Esophagus (tissue), 2 donors: ENCODE measurements around the gene RPL36A. TPM values are rescaled to one million over a fixed set of nuclear protein-coding genes. Genes with fewer than 3 reads are reported as not detected.

Experiments used
- H3K27ac ChIP-seq, 2 donors: one replicate each; pipeline ENCODE4 v1.5.1; 2013; ENCODE audit warnings: low read depth in 2 of 2, mild to moderate bottlenecking in 2 of 2, inconsistent platforms in 1 of 2, low read length in 1 of 2, moderate library complexity in 1 of 2
- H3K27me3 ChIP-seq, 2 donors: one replicate each; pipeline ENCODE4 v1.6.1; 2013; ENCODE audit warnings: low read length in 2 of 2, control low read depth in 1 of 2, mild to moderate bottlenecking in 1 of 2; ENCODE audit not compliant: insufficient read depth in 2 of 2, control insufficient read depth in 1 of 2
- H3K36me3 ChIP-seq, 2 donors: one replicate each; pipeline ENCODE4 v1.6.1; 2013; ENCODE audit warnings: low read length in 1 of 2; ENCODE audit not compliant: control insufficient read depth in 2 of 2, insufficient read depth in 2 of 2
- H3K4me1 ChIP-seq, 2 donors: one replicate each; pipeline ENCODE4 v1.6.1; 2013; ENCODE audit warnings: low read length in 1 of 2; ENCODE audit not compliant: control insufficient read depth in 2 of 2, insufficient read depth in 2 of 2
- H3K4me3 ChIP-seq, 2 donors: one replicate each; pipeline ENCODE4 v1.5.1; 2013; ENCODE audit warnings: low read length in 2 of 2, mild to moderate bottlenecking in 2 of 2, low read depth in 1 of 2, moderate library complexity in 1 of 2
- H3K9me3 ChIP-seq, 2 donors: one replicate each; pipeline ENCODE4 v1.6.1; 2013; ENCODE audit warnings: mild to moderate bottlenecking in 2 of 2, low read depth in 1 of 2, low read length in 1 of 2, moderate library complexity in 1 of 2; ENCODE audit not compliant: control insufficient read depth in 2 of 2, insufficient read depth in 1 of 2
- WGBS, 2 donors: extraction: QIAGEN DNeasy Blood & Tissue Kit; methylation state at CpG; one replicate each; pipeline ENCODE4 v1.1.7; 2013; 5-methylcytosine and 5-hydroxymethylcytosine counted together
- polyA plus RNA-seq, 2 donors: library from polyadenylated mRNA; stranded (reverse); fragments of 200-250 nt; gene quantifications; one replicate each; pipeline ENCODE4 v1.2.3, GENCODE V29; 2013
- donor health status: healthy with polysubstance abuse.
- donor health status: Bipolar disorder and iron deficiency.

RPL36A gene
- polyA plus RNA-seq, 2 donors = 2,702 to 2,895 TPM

GRCh38 chrX:101365301-101365795 lies 25.5 kb upstream of the RPL36A start:
- WGBS, 2 donors = 56 to 87% methylated on average over 1 of the region's 1 CpG
- no peaks in the 10 kb centered on the region for H3K9me3 ChIP-seq
- no peaks in the 10 kb centered on the region for H3K36me3 ChIP-seq
- H3K27ac ChIP-seq = no peak overlapping the region
- H3K4me3 ChIP-seq = no peak overlapping the region
- H3K27me3 ChIP-seq = no peaks in the 10 kb centered on the region
- H3K4me1 ChIP-seq = peaks cover 0 to 4% of the 10 kb centered on the region in 2 donors

- no peak overlapping the region for H3K27ac ChIP-seq
- no peaks in the 10 kb centered on the region for H3K9me3 ChIP-seq
- H3K27me3 ChIP-seq = peaks cover 0 to 3% of the 10 kb centered on the region in 2 donors
- H3K36me3 ChIP-seq = no peaks in the 10 kb centered on the region
- no peak overlapping the region for H3K4me3 ChIP-seq
- H3K4me1 ChIP-seq = no peaks in the 10 kb centered on the region
Observed at GRCh38 chrX:101368800-101369199, 22.0 kb upstream of the RPL36A start.

- Histone ChIP-seq H3K36me3 (no peaks in the 10 kb centered on the region), H3K27ac (no peak overlapping the region), H3K9me3 (no peaks in the 10 kb centered on the region), H3K27me3 (peaks cover 0 to 3% of the 10 kb centered on the region in 2 donors), H3K4me1 (no peaks in the 10 kb centered on the region), H3K4me3 (no peak overlapping the region)
- 61 to 78% methylated on average over 6 of the region's 6 CpGs for WGBS, 2 donors
Observed at GRCh38 chrX:101369687-101370086, 21.1 kb upstream of the RPL36A start.

- no peaks in the 10 kb centered on the region for H3K4me1 ChIP-seq
- no peaks in the 10 kb centered on the region for H3K9me3 ChIP-seq
- H3K4me3 ChIP-seq = no peak overlapping the region
- no peaks in the 10 kb centered on the region for H3K36me3 ChIP-seq
- H3K27me3 ChIP-seq = peaks cover 0 to 3% of the 10 kb centered on the region in 2 donors
- no peak overlapping the region for H3K27ac ChIP-seq
- 62 to 63% methylated on average over 3 of the region's 3 CpGs for WGBS, 2 donors
Observed at GRCh38 chrX:101370888-101371504, 19.8 kb upstream of the RPL36A start.

GRCh38 chrX:101377547-101377946 lies 13.3 kb upstream of the RPL36A start:
- H3K4me3 ChIP-seq = no peak overlapping the region
- H3K27me3 ChIP-seq = peaks cover 0 to 3% of the 10 kb centered on the region in 2 donors
- no peak overlapping the region for H3K27ac ChIP-seq
- H3K36me3 ChIP-seq = no peaks in the 10 kb centered on the region
- 64% methylated on average over 1 of the region's 1 CpG for WGBS, 2 donors
- no peaks in the 10 kb centered on the region for H3K9me3 ChIP-seq
- H3K4me1 ChIP-seq = no peaks in the 10 kb centered on the region

GRCh38 chrX:101383679-101384205 lies 7.1 kb upstream of the RPL36A start:
- Histone ChIP-seq H3K36me3 (no peaks in the 10 kb centered on the region), H3K27me3 (no peaks in the 10 kb centered on the region), H3K4me3 (no peak overlapping the region), H3K9me3 (no peaks in the 10 kb centered on the region), H3K27ac (no peak overlapping the region), H3K4me1 (no peaks in the 10 kb centered on the region)
- 54 to 74% methylated on average over 4 of the region's 4 CpGs for WGBS, 2 donors

GRCh38 chrX:101385026-101385684 lies 5.7 kb upstream of the RPL36A start:
- Histone ChIP-seq H3K27me3 (no peaks in the 10 kb centered on the region), H3K36me3 (no peaks in the 10 kb centered on the region), H3K4me1 (no peaks in the 10 kb centered on the region), H3K9me3 (no peaks in the 10 kb centered on the region), H3K27ac (no peak overlapping the region), H3K4me3 (no peak overlapping the region)
- WGBS, 2 donors = 66 to 83% methylated on average over 7 of the region's 7 CpGs

- no peaks in the 10 kb centered on the region for H3K36me3 ChIP-seq
- H3K27me3 ChIP-seq = no peaks in the 10 kb centered on the region
- 75 to 77% methylated on average over 9 of the region's 9 CpGs for WGBS, 2 donors
- no peak within 1 kb of the TSS for H3K4me3 ChIP-seq
- H3K9me3 ChIP-seq = no peaks in the 10 kb centered on the region
- no peaks in the 10 kb centered on the region for H3K4me1 ChIP-seq
- no peak within 1 kb of the TSS for H3K27ac ChIP-seq
Observed at GRCh38 chrX:101385795-101386541, 4.8 kb upstream of the RPL36A start, which contains the start of gene BTK. Gene BTK, minus strand, starts transcription at chrX:101386191. Its CDS starts 10,907 bp downstream, at chrX:101375284.

GRCh38 chrX:101386542-101386885 lies 4.3 kb upstream of the RPL36A start:
- WGBS, 2 donors = 67 to 68% methylated on average over 6 of the region's 6 CpGs
- no peak overlapping the region for H3K4me3 ChIP-seq
- H3K27me3 ChIP-seq = no peaks in the 10 kb centered on the region
- H3K9me3 ChIP-seq = no peaks in the 10 kb centered on the region
- H3K27ac ChIP-seq = no peak overlapping the region
- no peaks in the 10 kb centered on the region for H3K4me1 ChIP-seq
- no peaks in the 10 kb centered on the region for H3K36me3 ChIP-seq
